Activated CD4-positive, alpha-beta T cell treated with anti-CD3 and anti-CD28 coated beads, Interleukin-2, amount 50 U/mL, for 16 hours (primary cell): ENCODE data around the gene APOD.
"Not testable (repeated sequence)": the region's sequence is repeated elsewhere in the genome, so short reads cannot be mapped to it uniquely, and the experiment has no call there.

Experiments
- DNase-seq: peaks from one replicate; pipeline ENCODE4 v3.0.0-alpha.2; 2020

APOD gene

DNA sequence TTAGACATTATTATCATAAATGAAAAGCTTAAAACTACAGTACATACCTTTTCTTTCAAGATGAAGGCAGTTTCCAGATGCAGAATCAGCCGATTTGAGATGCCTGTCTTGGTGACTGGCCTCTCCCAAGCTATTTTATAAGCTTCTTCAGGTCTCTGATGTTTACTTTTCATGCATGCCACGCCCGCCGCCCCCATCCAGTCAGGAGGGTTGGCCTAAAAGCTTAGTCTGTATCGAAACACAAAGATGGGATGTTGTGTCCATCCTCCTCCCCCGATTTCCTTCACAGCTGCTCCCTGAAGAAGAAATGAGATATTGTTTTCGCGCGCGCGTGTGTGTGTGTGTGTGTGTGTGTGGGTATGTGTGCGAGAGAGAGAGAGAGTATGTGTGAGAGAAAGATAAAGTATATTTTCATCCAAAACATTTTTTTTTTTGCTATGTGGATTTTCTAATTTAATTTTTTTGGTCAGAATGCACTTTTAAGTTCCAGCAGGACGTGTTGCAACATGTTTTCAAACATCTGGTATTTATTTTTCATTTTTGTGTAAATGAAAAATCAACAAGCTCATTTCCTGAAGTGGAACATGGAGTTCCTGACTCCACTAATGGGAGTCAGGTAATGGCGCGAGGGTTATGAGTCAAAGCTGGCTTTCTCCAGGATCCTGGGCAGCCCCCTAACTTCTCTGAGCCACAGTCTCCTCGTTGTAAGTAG is at the start of gene APOD:
TSS of gene APOD (minus strand) at position 110 of the 712 bp plus-strand sequence. CDS start 4,479 bp downstream, outside the sequence.
- no peak for DNase-seq

- peak; percentile 74 for DNase-seq
These were observed 49.6 kb upstream of the APOD start for GRCh38 chr3:195633351-195633750.

DNA sequence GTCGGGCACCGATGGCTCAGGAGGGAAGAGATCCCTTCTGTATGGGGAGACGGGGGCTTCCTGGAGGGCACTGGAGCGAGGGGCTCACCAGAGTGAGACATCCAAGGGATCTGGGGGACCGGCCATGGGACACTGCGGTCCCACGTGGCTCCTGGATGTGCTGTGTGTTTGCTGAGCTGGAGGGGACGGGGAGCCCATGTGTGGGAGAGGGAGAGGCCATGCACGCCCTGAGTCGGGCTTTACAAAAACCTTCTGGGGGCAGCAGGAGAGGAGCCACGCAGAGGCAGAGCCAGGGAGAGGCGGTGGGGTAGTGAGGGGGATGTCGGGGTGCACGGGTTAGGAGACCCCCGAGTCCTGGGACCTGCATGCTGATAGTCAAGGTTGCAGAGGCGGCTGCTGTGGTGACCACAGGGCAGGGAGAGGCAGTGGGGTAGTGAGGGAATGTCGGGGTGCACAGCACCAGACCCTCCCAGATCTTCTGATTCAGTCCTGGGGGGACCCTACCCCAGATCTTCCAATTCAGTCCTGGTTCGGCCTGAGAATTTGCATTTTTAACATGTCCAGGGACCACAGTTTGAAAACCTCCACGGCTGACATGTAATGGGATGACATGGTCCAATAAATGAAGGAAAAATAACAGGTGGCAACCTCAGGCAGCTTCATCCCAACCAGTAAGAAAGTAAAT is 48.9 kb upstream of the APOD start:
- not testable (repeated sequence) for DNase-seq

GRCh38 chr3:195632046-195632445 is 48.3 kb upstream of the APOD start:
- not testable (repeated sequence) for DNase-seq

DNA sequence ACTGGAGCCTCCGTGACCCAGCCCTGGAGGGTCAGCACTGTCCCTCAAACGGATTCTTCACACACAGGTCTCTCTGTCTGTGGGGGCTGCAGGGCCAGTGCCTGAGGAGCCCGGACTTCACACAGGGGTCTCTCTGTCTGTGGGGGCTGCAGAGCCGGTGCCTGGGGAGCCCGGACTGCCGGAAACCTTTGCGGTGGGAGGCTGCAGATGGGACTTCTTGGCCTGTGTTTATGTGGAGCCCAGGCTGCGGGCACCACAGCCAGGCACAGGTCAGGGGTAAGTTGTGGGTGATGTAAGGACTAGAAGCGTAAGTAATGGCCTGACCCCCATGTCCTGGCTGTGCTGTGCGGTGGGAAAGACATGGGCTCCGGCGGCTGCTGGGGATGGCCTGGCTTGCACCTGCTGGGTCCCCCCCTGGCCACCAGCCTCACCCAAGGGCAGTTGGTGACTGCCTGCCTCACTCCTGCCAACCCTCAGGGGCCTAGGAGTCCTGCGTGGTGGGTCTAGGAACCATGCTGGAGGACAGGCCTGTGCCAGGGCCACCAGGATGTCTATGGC is 47.3 kb upstream of the APOD start:
- DNase-seq: not testable (repeated sequence)

- DNase-seq: not testable (repeated sequence)
These were observed 46.6 kb upstream of the APOD start for GRCh38 chr3:195630086-195630917.

- not testable (repeated sequence) for DNase-seq
These were observed 45.9 kb upstream of the APOD start for GRCh38 chr3:195629682-195630081.

GRCh38 chr3:195628386-195628920 is 44.7 kb upstream of the APOD start:
- DNase-seq: not testable (repeated sequence)

- DNase-seq: not testable (repeated sequence)
These were observed 44.0 kb upstream of the APOD start for GRCh38 chr3:195627515-195628385.

DNA sequence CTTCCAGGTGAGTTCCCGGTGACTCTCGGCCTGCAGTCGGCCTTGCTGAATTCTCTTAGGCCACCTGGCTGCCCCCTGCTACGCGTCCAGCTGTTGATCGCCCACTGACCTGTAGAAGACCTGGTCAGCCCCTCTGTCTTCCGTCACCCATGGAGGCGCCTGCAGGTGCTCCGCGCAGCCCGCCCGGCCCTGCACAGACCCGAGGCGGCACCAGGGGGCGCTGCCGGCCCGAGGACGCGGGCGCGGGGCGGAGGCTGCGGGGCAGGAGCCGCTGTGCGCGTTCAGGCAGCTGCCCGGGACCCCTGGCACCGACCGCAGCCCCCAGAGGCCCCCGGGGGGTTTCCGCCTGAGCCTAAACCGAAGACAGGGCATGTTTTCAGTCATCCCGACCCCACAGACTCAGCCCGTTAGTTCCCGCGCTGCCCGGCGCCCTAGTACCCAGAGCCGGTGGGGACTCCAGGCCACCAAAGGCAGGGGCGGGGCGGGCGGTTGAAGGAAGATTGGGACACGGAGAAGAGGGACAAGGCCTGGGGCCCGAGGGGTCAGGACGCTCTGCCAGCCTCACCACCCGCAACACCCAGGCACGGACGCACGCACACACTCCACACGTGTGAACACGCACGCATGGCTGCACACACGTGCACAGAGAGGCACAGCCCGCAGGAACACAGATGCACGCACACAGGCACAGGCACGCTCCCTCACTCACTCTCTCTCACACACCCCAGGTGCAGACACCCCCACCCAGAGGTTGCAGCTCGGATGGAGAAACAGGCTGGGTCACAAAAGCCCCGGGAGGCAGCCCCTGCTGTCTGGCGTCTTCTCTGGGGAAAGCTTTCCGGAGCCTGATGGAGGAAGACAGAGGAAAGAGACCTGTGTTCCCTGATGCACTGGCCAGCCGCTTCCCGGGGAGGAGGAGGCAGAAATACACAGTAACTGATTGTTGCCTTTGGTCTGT is 41.1 kb upstream of the APOD start:
- not testable (repeated sequence) for DNase-seq

DNA sequence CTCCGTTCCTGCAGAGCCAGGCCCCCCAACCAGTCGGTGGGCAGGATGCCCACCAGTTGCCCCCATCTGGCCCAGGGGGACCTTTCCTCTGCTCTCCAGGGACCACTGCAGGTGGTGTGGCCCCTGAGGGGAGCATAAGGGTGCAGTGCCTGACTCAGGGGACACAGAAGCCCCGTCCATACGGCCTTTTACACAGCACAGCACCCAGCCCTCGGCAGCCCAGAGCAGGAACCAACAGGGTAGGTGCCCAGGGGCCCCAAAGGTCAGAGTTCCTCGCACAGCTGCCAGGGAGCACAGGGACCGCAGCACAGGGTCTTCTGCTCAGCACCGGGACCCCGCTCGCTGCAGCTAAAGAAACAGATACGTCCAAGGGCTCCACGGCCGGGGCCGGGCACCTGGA is 40.4 kb upstream of the APOD start:
- DNase-seq: not testable (repeated sequence)

GRCh38 chr3:195623217-195623965 is 39.7 kb upstream of the APOD start:
- not testable (repeated sequence) for DNase-seq

GRCh38 chr3:195622523-195623170 is 38.9 kb upstream of the APOD start:
- DNase-seq: not testable (repeated sequence)

GRCh38 chr3:195622012-195622411 is 38.3 kb upstream of the APOD start:
- not testable (repeated sequence) for DNase-seq

- DNase-seq: not testable (repeated sequence)
These were observed 37.4 kb upstream of the APOD start for GRCh38 chr3:195621095-195621494.

DNA sequence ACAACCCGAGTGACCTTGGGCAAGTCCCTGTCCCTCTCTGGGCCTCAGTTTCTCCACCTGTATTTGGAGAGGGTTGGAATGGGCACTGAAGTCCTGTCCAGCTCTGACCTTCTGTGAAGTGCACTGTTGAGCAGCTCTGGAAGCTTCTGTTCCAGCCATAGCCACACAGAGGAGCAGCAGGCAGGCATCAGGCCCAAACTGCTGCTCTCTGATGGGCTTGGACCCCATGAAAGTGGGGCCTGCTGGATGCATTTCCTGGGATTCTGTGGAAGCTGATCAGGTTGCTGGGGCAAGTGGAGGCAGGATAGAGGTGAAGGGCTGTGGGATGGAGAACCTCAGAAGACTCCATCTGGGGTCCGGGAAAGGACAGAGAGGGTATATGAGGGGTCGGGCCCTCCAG is 36.7 kb upstream of the APOD start:
- DNase-seq: not testable (repeated sequence)

- not testable (repeated sequence) for DNase-seq
These were observed 36.0 kb upstream of the APOD start for GRCh38 chr3:195619591-195620369.
